Measurements from ENCODE around the gene BCKDHB.

The BCKDHB gene

GRCh38 chr6:80183019-80183795, 76.7 kb downstream of the BCKDHB start:
- H3K4me3 ChIP-seq (ENCODE audit: low read depth, low read length) = no peak overlapping the region
- TF ChIP-seq CTCF (IDR thresholded peaks at IDR 0.05; ENCODE audit: low read depth, low read length) = no peak

GRCh38 chr6:80185492-80185891, 79.0 kb downstream of the BCKDHB start:
- no peak for TF ChIP-seq CTCF (IDR thresholded peaks at IDR 0.05; ENCODE audit: low read depth, low read length)
- H3K4me3 ChIP-seq (ENCODE audit: low read depth, low read length) = no peak overlapping the region

GRCh38 chr6:80186082-80186481, 79.6 kb downstream of the BCKDHB start:
- no peak for TF ChIP-seq CTCF (IDR thresholded peaks at IDR 0.05; ENCODE audit: low read depth, low read length)
- no peak overlapping the region for H3K4me3 ChIP-seq (ENCODE audit: low read depth, low read length)

- TF ChIP-seq CTCF (IDR thresholded peaks at IDR 0.05; ENCODE audit: low read depth, low read length) = no peak
Observed at GRCh38 chr6:80196906-80197305, 90.4 kb downstream of the BCKDHB start.

GRCh38 chr6:80197474-80197873, 91.0 kb downstream of the BCKDHB start:
- no peak overlapping the region for H3K4me3 ChIP-seq (ENCODE audit: low read depth, low read length)
- TF ChIP-seq CTCF (IDR thresholded peaks at IDR 0.05; ENCODE audit: low read depth, low read length) = no peak

More at GRCh38 chr6:80196906-80197305, 90.4 kb downstream of the BCKDHB start:
- no peak overlapping the region for H3K4me3 ChIP-seq (ENCODE audit: low read depth, low read length)

- H3K4me3 ChIP-seq (ENCODE audit: low read depth, low read length) = no peak overlapping the region
- no peak for TF ChIP-seq CTCF (IDR thresholded peaks at IDR 0.05; ENCODE audit: low read depth, low read length)
Observed at GRCh38 chr6:80197986-80198385, 91.5 kb downstream of the BCKDHB start.

GRCh38 chr6:80203283-80203682, 96.8 kb downstream of the BCKDHB start:
- TF ChIP-seq CTCF (IDR thresholded peaks at IDR 0.05; ENCODE audit: low read depth, low read length) = no peak
- no peak overlapping the region for H3K4me3 ChIP-seq (ENCODE audit: low read depth, low read length)
